DND-41 (cell line): ENCODE results near the gene IFT80.

ENCODE experiments used
- ATAC-seq: fragments of 200-7000 bp; cut with Tn5 transposase; 3 replicates; pipeline ENCODE4 v1.9.1; 2021; ENCODE audit warnings: low read depth; ENCODE audit not compliant: insufficient read depth
- DNase-seq: peaks from one replicate; pipeline ENCODE4 v3.0.0-alpha.2; 2020
- H2AFZ ChIP-seq: 2 replicates; pipeline ENCODE4 v1.6.0; 2012; ENCODE audit warnings: low read depth, low read length
- H3K27ac ChIP-seq: 2 replicates; pipeline ENCODE4 v1.5.1; 2012; ENCODE audit warnings: low read length, inconsistent platforms
- H3K27me3 ChIP-seq: fragments of 200-600 bp; sonication (generic); 2 replicates; pipeline ENCODE4 v1.6.0; 2012; ENCODE audit warnings: low read length, mild to moderate bottlenecking, inconsistent platforms; ENCODE audit not compliant: insufficient read depth, poor library complexity
- H3K36me3 ChIP-seq: 2 replicates; pipeline ENCODE4 v1.5.1; 2012; ENCODE audit warnings: low read length, inconsistent platforms; ENCODE audit not compliant: insufficient read depth
- H3K4me1 ChIP-seq: 2 replicates; pipeline ENCODE4 v1.5.1; 2012; ENCODE audit warnings: mild to moderate bottlenecking, low read length; ENCODE audit not compliant: insufficient read depth
- H3K4me2 ChIP-seq: 2 replicates; pipeline ENCODE4 v1.6.0; 2012; ENCODE audit warnings: mild to moderate bottlenecking, moderate library complexity, low read length, inconsistent platforms; ENCODE audit not compliant: insufficient read depth
- H3K4me3 ChIP-seq, 2 experiments: fragments of 200-600 bp in 1 of 2; shearing (Covaris generic) in 1 of 2; 2 replicates each; pipeline ENCODE4 v1.5.1; 2012 to 2016; ENCODE audit warnings: inconsistent platforms in 2 of 2, low read length in 2 of 2, mild to moderate bottlenecking in 2 of 2, low read depth in 1 of 2, moderate library complexity in 1 of 2
- H3K79me2 ChIP-seq: 2 replicates; pipeline ENCODE4 v1.6.0; 2012; ENCODE audit warnings: low read length, inconsistent platforms; ENCODE audit not compliant: insufficient read depth
- H3K9ac ChIP-seq: 2 replicates; pipeline ENCODE4 v1.6.0; 2012; ENCODE audit warnings: low read depth, mild to moderate bottlenecking, inconsistent platforms, low read length, moderate library complexity
- H3K9me3 ChIP-seq: 2 replicates; pipeline ENCODE4 v1.5.1; 2012; ENCODE audit warnings: low read length, moderate library complexity, mild to moderate bottlenecking, inconsistent platforms; ENCODE audit not compliant: insufficient read depth, severe bottlenecking
- H4K20me1 ChIP-seq: 2 replicates; pipeline ENCODE4 v1.6.0; 2012; ENCODE audit warnings: low read length; ENCODE audit not compliant: insufficient read depth
- EZH2 ChIP-seq: IDR thresholded peaks from 3 replicates; pipeline ENCODE4 v1.6.1; 2012; ENCODE audit warnings: borderline replicate concordance, low read depth, mild to moderate bottlenecking, moderate library complexity, low read length, inconsistent platforms; ENCODE audit not compliant: severe bottlenecking
- TF ChIP-seq, protein P1 (sequence below): IDR thresholded peaks from 2 replicates; pipeline ENCODE4 v1.5.1; 2012; ENCODE audit warnings: borderline replicate concordance, low read length, moderate library complexity, mild to moderate bottlenecking; ENCODE audit not compliant: poor library complexity, severe bottlenecking; ENCODE audit errors: extremely low read depth

IFT80 gene

DNA sequence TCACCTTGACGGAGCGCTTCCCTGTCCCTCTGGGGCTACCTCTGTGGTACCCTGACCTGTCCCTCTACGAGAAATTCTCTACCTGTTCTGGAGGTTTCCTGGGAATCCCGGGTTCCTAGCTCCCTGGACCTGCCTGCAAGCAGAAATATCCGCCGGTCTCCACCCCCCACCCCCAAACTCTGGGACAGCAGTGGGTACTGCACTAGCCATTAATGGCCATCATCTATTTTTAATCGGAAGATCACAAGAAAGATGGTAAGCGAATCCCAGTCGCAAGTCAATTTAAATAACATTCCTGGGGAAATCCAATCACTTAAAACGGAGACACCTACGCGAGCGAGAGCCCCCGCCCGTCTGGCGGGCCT lies 174.2 kb downstream of the IFT80 start:
- H3K9me3 ChIP-seq = no peaks in the 10 kb centered on the region
- H3K36me3 ChIP-seq = no peaks in the 10 kb centered on the region
- H2AFZ ChIP-seq = no peak overlapping the region
- DNase-seq (no peak), ATAC-seq (no peak)
- no peak overlapping the region for H3K4me3 ChIP-seq
- no peak overlapping the region for H3K27ac ChIP-seq
- H3K27me3 ChIP-seq = peaks cover 10% of the 10 kb centered on the region
- H3K79me2 ChIP-seq = no peaks in the 10 kb centered on the region
- TF ChIP-seq, protein P1, sequence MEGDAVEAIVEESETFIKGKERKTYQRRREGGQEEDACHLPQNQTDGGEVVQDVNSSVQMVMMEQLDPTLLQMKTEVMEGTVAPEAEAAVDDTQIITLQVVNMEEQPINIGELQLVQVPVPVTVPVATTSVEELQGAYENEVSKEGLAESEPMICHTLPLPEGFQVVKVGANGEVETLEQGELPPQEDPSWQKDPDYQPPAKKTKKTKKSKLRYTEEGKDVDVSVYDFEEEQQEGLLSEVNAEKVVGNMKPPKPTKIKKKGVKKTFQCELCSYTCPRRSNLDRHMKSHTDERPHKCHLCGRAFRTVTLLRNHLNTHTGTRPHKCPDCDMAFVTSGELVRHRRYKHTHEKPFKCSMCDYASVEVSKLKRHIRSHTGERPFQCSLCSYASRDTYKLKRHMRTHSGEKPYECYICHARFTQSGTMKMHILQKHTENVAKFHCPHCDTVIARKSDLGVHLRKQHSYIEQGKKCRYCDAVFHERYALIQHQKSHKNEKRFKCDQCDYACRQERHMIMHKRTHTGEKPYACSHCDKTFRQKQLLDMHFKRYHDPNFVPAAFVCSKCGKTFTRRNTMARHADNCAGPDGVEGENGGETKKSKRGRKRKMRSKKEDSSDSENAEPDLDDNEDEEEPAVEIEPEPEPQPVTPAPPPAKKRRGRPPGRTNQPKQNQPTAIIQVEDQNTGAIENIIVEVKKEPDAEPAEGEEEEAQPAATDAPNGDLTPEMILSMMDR = no peak
- no peak for TF ChIP-seq EZH2
- H3K9ac ChIP-seq = no peak overlapping the region
- H3K4me2 ChIP-seq = no peak overlapping the region
- H3K4me1 ChIP-seq = no peaks in the 10 kb centered on the region
- no peaks in the 10 kb centered on the region for H4K20me1 ChIP-seq

DNA sequence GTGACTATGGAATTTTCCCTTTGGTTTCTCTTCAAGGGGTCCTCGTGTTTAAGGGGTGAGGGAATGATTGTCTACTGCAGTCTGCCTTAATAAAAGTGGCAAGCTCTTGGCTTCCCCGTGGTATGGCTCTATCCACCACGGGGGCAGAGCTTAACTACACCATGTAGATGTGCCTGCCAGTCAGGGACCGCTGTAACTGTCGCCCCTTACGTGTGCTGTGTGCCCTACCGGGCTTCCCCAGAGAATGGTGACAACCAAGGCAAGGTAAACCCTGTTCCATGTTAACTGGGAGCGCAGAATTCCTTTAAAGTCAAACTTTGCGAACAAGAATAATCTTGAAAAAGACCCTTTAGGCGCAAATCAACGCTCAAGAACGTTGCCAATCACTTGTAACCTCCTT lies 174.8 kb downstream of the IFT80 start:
- no peak for ATAC-seq
- H3K27me3 ChIP-seq = peaks cover 12% of the 10 kb centered on the region

DNA sequence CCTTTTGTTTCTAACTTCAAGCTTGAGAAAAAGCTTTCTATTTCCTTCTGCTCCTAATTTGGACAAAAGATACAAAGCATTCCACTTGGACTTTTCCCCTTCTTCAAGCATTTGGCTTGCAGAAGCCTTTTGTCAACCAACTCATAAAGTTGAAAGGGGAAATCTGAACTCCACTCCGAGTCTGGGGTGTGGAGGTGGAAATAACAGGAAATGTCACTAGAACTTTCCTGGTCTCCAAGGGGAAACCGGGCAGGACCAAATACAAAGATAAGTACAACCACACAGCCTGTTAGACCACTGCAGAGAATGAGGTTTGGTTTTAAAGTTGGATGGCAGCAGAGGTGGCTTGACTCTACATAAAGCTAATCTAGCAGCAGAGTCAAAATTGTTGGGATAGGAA lies 178.0 kb downstream of the IFT80 start:
- H3K79me2 ChIP-seq = no peaks in the 10 kb centered on the region
- no peak overlapping the region for H3K4me2 ChIP-seq
- no peak overlapping the region for H3K9ac ChIP-seq
- H4K20me1 ChIP-seq = no peaks in the 10 kb centered on the region
- ATAC-seq (no peak), DNase-seq (no peak)
- H3K9me3 ChIP-seq = no peaks in the 10 kb centered on the region
- no peaks in the 10 kb centered on the region for H3K4me1 ChIP-seq
- H3K4me3 ChIP-seq = no peak overlapping the region
- no peak for TF ChIP-seq EZH2
- TF ChIP-seq, protein P1 = no peak
- H3K36me3 ChIP-seq = no peaks in the 10 kb centered on the region
- no peak overlapping the region for H3K27ac ChIP-seq
- no peak overlapping the region for H2AFZ ChIP-seq
- peaks cover 17% of the 10 kb centered on the region for H3K27me3 ChIP-seq

More for the DNA sequence above, 174.8 kb downstream of the IFT80 start:
- no peak overlapping the region for H2AFZ ChIP-seq
- H3K4me1 ChIP-seq = no peaks in the 10 kb centered on the region
- TF ChIP-seq, protein P1 = no peak
- no peak for TF ChIP-seq EZH2
- no peaks in the 10 kb centered on the region for H3K79me2 ChIP-seq
- H3K9ac ChIP-seq = no peak overlapping the region
- no peak for DNase-seq
- H3K4me3 ChIP-seq = no peak overlapping the region
- H3K27ac ChIP-seq = no peak overlapping the region
- H4K20me1 ChIP-seq = no peaks in the 10 kb centered on the region
- H3K9me3 ChIP-seq = no peaks in the 10 kb centered on the region
- H3K36me3 ChIP-seq = no peaks in the 10 kb centered on the region
- H3K4me2 ChIP-seq = no peak overlapping the region

DNA sequence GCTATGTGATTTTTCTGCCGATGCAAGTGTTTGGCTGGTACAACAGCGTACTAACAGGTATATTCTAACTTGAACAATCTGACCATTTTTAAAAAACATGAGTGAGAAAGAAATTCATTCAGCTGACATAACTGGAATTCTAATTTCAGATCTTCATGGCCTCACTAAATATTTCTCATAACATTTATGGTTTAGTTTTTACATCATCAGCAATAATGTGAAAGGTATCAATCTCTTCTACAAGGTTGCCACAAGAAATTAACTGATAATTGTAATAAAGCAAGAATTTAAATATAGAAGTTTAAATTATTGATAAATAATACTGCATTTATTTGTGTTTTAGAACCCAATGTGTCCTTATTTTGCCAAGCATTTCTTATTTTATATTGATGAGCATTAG lies 179.0 kb downstream of the IFT80 start:
- Histone ChIP-seq H3K27me3 (peaks cover 17% of the 10 kb centered on the region), H3K4me3 (no peak overlapping the region), H3K36me3 (no peaks in the 10 kb centered on the region), H3K4me2 (no peak overlapping the region), H4K20me1 (no peaks in the 10 kb centered on the region), H3K9me3 (no peaks in the 10 kb centered on the region), H2AFZ (no peak overlapping the region), H3K27ac (no peak overlapping the region), H3K79me2 (no peaks in the 10 kb centered on the region), H3K4me1 (no peaks in the 10 kb centered on the region), H3K9ac (no peak overlapping the region)
- TF ChIP-seq, protein P1 = no peak
- no peak for TF ChIP-seq EZH2
- DNase-seq = no peak
- no peak for ATAC-seq
